ENCODE results near the gene DUSP15. TPM values are rescaled to one million over a fixed set of nuclear protein-coding genes. Genes with fewer than 3 reads are reported as not detected.

The DUSP15 gene
- polyA plus RNA-seq, 1 donor from 2014 or later: 62.7 TPM

DNA sequence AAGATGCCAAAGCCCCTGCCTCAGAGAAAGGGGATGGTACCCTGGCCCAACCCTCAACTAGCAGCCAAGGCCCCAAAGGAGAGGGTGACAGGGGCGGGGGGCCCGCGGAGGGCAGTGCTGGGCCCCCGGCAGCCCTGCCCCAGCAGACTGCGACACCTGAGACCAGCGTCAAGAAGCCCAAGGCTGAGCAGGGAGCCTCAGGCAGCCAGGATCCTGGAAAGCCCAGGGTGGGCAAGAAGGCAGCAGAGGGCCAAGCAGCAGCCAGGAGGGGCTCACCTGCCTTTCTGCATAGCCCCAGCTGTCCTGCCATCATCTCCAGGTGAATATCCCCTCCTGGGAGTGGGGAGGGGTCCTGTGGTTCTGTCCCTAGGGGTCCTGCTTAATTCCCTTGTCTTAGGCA lies 50.1 kb downstream of the DUSP15 start:
- no peaks in the 10 kb centered on the region for H3F3A ChIP-seq (ENCODE audit: insufficient read depth, low read length, poor library complexity, severe bottlenecking)
- no peak overlapping the region for H3K27ac ChIP-seq (ENCODE audit: low read length)
- no peaks in the 10 kb centered on the region for H4K20me1 ChIP-seq (ENCODE audit: insufficient read depth)
- TF ChIP-seq TAF1 (IDR thresholded peaks at IDR 0.05; ENCODE audit: low read depth) (no peak), EP300 (conservative IDR thresholded peaks at IDR 0.05; ENCODE audit: poor library complexity, severe bottlenecking) (no peak), MXI1 (conservative IDR thresholded peaks at IDR 0.05; ENCODE audit: poor library complexity, severe bottlenecking) (no peak), EZH2 (IDR thresholded peaks at IDR 0.05; ENCODE audit: borderline replicate concordance, insufficient read depth, low read length, poor library complexity, severe bottlenecking) (no peak), POLR2AphosphoS5 (IDR thresholded peaks at IDR 0.05) (no peak), RAD21 (conservative IDR thresholded peaks at IDR 0.05) (no peak), SMC3 (conservative IDR thresholded peaks at IDR 0.05; ENCODE audit: poor library complexity) (no peak)
- TF ChIP-seq, protein P1, sequence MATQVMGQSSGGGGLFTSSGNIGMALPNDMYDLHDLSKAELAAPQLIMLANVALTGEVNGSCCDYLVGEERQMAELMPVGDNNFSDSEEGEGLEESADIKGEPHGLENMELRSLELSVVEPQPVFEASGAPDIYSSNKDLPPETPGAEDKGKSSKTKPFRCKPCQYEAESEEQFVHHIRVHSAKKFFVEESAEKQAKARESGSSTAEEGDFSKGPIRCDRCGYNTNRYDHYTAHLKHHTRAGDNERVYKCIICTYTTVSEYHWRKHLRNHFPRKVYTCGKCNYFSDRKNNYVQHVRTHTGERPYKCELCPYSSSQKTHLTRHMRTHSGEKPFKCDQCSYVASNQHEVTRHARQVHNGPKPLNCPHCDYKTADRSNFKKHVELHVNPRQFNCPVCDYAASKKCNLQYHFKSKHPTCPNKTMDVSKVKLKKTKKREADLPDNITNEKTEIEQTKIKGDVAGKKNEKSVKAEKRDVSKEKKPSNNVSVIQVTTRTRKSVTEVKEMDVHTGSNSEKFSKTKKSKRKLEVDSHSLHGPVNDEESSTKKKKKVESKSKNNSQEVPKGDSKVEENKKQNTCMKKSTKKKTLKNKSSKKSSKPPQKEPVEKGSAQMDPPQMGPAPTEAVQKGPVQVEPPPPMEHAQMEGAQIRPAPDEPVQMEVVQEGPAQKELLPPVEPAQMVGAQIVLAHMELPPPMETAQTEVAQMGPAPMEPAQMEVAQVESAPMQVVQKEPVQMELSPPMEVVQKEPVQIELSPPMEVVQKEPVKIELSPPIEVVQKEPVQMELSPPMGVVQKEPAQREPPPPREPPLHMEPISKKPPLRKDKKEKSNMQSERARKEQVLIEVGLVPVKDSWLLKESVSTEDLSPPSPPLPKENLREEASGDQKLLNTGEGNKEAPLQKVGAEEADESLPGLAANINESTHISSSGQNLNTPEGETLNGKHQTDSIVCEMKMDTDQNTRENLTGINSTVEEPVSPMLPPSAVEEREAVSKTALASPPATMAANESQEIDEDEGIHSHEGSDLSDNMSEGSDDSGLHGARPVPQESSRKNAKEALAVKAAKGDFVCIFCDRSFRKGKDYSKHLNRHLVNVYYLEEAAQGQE (IDR thresholded peaks at IDR 0.05; ENCODE audit: borderline replicate concordance): no peak
- TF ChIP-seq, protein P2, sequence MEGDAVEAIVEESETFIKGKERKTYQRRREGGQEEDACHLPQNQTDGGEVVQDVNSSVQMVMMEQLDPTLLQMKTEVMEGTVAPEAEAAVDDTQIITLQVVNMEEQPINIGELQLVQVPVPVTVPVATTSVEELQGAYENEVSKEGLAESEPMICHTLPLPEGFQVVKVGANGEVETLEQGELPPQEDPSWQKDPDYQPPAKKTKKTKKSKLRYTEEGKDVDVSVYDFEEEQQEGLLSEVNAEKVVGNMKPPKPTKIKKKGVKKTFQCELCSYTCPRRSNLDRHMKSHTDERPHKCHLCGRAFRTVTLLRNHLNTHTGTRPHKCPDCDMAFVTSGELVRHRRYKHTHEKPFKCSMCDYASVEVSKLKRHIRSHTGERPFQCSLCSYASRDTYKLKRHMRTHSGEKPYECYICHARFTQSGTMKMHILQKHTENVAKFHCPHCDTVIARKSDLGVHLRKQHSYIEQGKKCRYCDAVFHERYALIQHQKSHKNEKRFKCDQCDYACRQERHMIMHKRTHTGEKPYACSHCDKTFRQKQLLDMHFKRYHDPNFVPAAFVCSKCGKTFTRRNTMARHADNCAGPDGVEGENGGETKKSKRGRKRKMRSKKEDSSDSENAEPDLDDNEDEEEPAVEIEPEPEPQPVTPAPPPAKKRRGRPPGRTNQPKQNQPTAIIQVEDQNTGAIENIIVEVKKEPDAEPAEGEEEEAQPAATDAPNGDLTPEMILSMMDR (IDR thresholded peaks at IDR 0.05; ENCODE audit: poor library complexity, severe bottlenecking): no peak
- no peak overlapping the region for H3K9ac ChIP-seq (ENCODE audit: low read length)
- no peak overlapping the region for H3K4me3 ChIP-seq (ENCODE audit: low read length)
- H3K9me3 ChIP-seq (ENCODE audit: low read length): no peaks in the 10 kb centered on the region
- H2AFZ ChIP-seq (ENCODE audit: low read depth, low read length): no peak overlapping the region
- no peak overlapping the region for H3K4me2 ChIP-seq (ENCODE audit: low read length)
- H3K79me2 ChIP-seq (replicated peaks; ENCODE audit: insufficient read depth, low read length): no peaks in the 10 kb centered on the region
- no peaks in the 10 kb centered on the region for H3K27me3 ChIP-seq (ENCODE audit: insufficient read depth, low read depth, low read length)
- H3K36me3 ChIP-seq (ENCODE audit: insufficient read depth, low read length): no peaks in the 10 kb centered on the region
- H3K9me2 ChIP-seq (ENCODE audit: insufficient read depth, low read length): no peaks in the 10 kb centered on the region

DNA sequence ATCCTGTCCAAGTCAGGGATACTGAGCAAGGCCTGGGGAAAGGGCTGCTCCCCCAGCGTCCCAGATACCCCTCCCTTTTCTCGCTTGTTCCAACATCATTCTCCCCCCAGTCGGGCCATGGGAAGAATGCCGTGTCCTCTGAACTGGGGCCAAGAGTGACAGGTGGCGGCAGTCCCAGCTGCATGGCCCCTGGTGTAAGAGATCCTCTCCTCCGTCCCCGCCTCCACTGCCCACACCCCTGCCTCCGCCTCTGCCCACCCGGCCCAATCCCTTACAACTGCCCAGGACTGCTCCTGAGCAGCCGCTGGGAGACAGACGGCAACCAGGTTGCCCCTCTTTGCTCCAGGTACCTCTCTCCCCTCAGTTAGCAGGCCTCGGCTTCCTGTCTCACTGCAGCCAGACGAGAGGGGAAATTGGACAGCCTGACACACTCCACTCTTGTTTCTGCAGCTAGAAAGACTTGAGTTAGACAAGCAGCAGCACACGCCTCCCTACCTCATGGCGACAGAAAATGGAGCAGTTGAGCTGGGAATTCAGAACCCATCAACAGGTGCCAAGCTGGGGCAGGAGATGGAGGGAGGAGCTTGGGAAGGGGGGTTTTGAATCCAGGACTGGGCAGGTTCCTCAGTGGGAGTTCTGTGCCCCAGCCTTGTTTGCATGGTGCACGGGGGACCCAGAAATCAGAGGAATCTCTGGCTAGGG lies 51.1 kb downstream of the DUSP15 start, which contains the start of gene MYLK2:
MYLK2 (plus strand) TSS at position 274 of the 702 bp plus-strand sequence; CDS start at position 499, 225 bp downstream.
- Histone ChIP-seq H3K27me3 (ENCODE audit: insufficient read depth, low read depth, low read length) (no peaks in the 10 kb centered on the region), H3K9me2 (ENCODE audit: insufficient read depth, low read length) (no peaks in the 10 kb centered on the region), H3K9ac (ENCODE audit: low read length) (no peak within 1 kb of the TSS), H3K9me3 (ENCODE audit: low read length) (no peaks in the 10 kb centered on the region), H3K4me3 (ENCODE audit: low read length) (no peak within 1 kb of the TSS), H4K20me1 (ENCODE audit: insufficient read depth) (no peaks in the 10 kb centered on the region), H3K36me3 (ENCODE audit: insufficient read depth, low read length) (no peaks in the 10 kb centered on the region), H3F3A (ENCODE audit: insufficient read depth, low read length, poor library complexity, severe bottlenecking) (no peaks in the 10 kb centered on the region), H3K27ac (ENCODE audit: low read length) (no peak within 1 kb of the TSS), H2AFZ (ENCODE audit: low read depth, low read length) (no peak within 1 kb of the TSS), H3K79me2 (replicated peaks; ENCODE audit: insufficient read depth, low read length) (no peaks in the 10 kb centered on the region), H3K4me2 (ENCODE audit: low read length) (no peak within 1 kb of the TSS)
- no peak for TF ChIP-seq TAF1 (IDR thresholded peaks at IDR 0.05; ENCODE audit: low read depth)
- no peak for TF ChIP-seq SMC3 (conservative IDR thresholded peaks at IDR 0.05; ENCODE audit: poor library complexity)
- TF ChIP-seq POLR2AphosphoS5 (IDR thresholded peaks at IDR 0.05): no peak
- TF ChIP-seq EP300 (conservative IDR thresholded peaks at IDR 0.05; ENCODE audit: poor library complexity, severe bottlenecking): no peak
- TF ChIP-seq RAD21 (conservative IDR thresholded peaks at IDR 0.05): no peak
- no peak for TF ChIP-seq MXI1 (conservative IDR thresholded peaks at IDR 0.05; ENCODE audit: poor library complexity, severe bottlenecking)
- TF ChIP-seq EZH2 (IDR thresholded peaks at IDR 0.05; ENCODE audit: borderline replicate concordance, insufficient read depth, low read length, poor library complexity, severe bottlenecking): no peak
